SJCRH30 (cell line): ENCODE data around the gene MEIS1. TPM values are rescaled to one million over a fixed set of nuclear protein-coding genes. Genes with fewer than 3 reads are reported as not detected.

Experiments used
- DNase-seq, 2 experiments: peaks; one replicate each; pipeline ENCODE4 v3.0.0-alpha.2; 2015 to 2020
- H3K27ac ChIP-seq: fragments of 250-450 bp; sonication (Bioruptor Pico); 2 replicates; pipeline ENCODE4 v1.5.1; 2020; ENCODE audit warnings: mild to moderate bottlenecking, moderate library complexity
- H3K27me3 ChIP-seq: fragments of 250-450 bp; sonication (Bioruptor Pico); 2 replicates; pipeline ENCODE4 v1.5.1; 2020; ENCODE audit warnings: mild to moderate bottlenecking, moderate library complexity
- H3K36me3 ChIP-seq: fragments of 250-450 bp; sonication (Bioruptor Pico); 2 replicates; pipeline ENCODE4 v1.5.1; 2020; ENCODE audit warnings: mild to moderate bottlenecking, moderate library complexity
- H3K4me1 ChIP-seq: fragments of 250-450 bp; sonication (Bioruptor Pico); 2 replicates; pipeline ENCODE4 v1.5.1; 2020; ENCODE audit warnings: mild to moderate bottlenecking, moderate library complexity
- H3K4me3 ChIP-seq: fragments of 250-450 bp; sonication (Bioruptor Pico); 2 replicates; pipeline ENCODE4 v1.5.1; 2020; ENCODE audit warnings: mild to moderate bottlenecking, moderate library complexity
- H3K9me3 ChIP-seq: fragments of 250-450 bp; sonication (Bioruptor Pico); replicated peaks from 2 replicates; pipeline ENCODE4 v1.5.1; 2020; ENCODE audit warnings: mild to moderate bottlenecking, moderate library complexity
- total RNA-seq: library from RNA; depleted of rRNA; stranded (reverse); fragments of >200 nt; shearing (Covaris generic); gene quantifications from 2 replicates; pipeline ENCODE4 v1.2.3, GENCODE V29; 2014

MEIS1 gene
- total RNA-seq, 1 experiment from 2014 or later, result 14.7 TPM

DNA sequence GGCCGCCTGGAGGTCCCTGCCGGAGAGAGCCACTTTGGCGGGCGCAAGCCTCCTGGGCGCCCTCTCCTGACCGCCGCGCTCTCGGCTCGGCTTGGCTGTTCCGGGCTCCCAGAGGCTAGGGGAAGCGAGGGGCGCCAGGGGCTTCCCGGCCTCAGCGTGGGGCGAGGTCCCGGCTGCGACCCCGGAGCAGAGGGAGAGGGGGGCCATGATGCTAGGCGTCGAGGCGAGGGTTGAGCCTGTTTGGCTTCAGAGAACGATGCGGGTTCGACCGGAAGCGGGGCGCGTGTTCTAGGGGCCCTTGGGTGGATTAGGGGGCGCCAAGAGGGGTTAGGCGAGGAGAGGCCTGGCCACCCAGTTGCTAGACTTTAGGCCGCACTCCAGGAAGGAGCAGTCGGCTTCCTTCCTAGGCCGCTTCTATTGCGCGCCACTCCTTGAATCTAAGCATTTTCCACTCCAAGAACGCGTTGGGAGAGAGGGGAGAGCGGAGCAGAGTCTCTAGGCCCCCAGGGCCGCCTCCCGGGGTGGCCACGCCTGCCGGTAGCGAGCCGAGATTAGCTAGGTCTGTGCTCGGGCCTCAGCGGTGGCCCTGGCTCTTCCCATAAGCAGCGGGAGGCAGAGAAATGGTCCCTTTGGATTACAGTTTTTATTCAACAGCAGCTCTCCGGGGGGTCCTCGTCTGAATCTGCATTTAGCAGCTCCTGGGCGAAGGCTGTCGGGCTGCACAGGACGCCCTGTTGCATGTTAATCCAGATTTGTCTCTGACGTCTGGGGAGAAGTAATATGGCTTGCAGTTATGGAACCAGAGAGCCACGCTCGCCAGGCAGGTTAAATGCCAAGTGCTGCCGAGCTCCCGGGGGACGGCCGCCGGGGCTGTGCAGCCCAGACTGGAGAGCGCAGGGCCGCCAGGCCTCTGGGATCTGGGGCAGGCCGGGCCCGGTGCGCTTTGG is 11.3 kb downstream of the MEIS1 start:
- Histone ChIP-seq H3K36me3 (peaks cover 4% of the 10 kb centered on the region), H3K9me3 (no peaks in the 10 kb centered on the region), H3K27me3 (0 out of 2 replicates have a peak, but pooled peaks cover 4% of the 10 kb centered on the region), H3K4me3 (no peak overlapping the region), H3K4me1 (no peaks in the 10 kb centered on the region), H3K27ac (no peak overlapping the region)
- DNase-seq, result no peak

DNA sequence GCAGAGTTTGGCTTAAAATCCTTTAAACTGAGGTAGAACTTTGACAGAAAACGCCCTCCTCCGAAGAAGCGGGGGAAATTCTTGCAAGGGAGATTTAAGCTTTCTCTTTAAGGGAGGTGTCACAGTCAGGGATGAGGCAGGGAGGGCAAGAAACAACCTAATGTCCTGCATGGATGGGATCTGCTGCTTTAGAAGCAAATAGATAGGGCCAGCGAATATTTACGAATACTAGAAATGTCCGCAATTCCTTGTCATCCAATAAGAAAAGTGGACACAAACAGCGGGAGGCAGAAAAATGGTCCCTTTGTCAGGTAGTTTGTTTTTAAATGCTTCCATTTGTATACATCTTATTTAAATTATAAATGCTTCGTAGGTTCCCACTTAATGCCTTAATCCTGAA is 12.0 kb downstream of the MEIS1 start:
- H3K27ac ChIP-seq, result no peak overlapping the region
- H3K4me3 ChIP-seq, result no peak overlapping the region
- H3K36me3 ChIP-seq, result peaks cover 4% of the 10 kb centered on the region
- H3K9me3 ChIP-seq, result no peaks in the 10 kb centered on the region
- no peak for DNase-seq
- H3K27me3 ChIP-seq, result 0 out of 2 replicates have a peak, but pooled peaks cover 4% of the 10 kb centered on the region
- H3K4me1 ChIP-seq, result no peaks in the 10 kb centered on the region

GRCh38 chr2:66447677-66448076 is 12.8 kb downstream of the MEIS1 start:
- Histone ChIP-seq H3K4me3 (no peak overlapping the region), H3K27me3 (0 out of 2 replicates have a peak, but pooled peaks cover 4% of the 10 kb centered on the region), H3K9me3 (no peaks in the 10 kb centered on the region), H3K36me3 (peaks cover 4% of the 10 kb centered on the region), H3K27ac (no peak overlapping the region), H3K4me1 (no peaks in the 10 kb centered on the region)
- no peak for DNase-seq

DNA sequence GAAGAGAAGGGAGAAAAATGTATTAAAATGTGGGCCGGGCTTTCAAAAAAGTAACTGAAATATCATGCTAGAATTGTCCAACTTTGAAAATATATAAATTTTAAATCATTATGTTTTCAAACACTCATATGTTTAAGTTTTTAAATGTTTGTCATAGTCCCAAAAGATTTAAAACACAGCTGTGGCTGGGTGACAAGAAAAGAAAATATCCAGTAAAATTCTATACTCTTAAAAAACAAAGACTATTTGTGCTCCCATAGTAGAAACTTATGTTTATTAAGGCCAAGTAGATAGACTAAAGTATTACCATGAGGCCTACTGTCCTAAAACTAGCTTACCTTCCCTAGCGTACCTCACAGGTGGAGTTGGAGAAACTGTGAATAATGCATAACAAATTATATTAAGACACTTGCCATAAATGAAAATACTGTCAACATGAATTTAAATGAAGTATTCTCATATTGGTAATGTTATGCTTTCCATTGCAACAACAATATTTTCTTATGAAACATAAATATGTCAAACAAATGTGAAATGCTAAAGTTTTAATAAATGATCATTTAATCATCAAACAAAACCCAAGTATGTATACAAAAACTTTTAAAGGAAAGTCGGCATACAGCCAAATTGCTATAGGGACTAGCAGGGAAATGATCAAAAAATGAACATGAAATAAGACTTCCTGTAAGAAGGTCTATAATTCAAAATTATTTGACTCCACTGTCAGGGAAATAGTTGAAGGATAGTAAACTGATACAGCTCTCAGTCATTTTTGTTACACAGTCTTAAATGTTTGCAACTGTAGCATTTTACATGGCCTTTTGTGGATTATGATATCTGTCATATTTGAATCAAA is 13.4 kb downstream of the MEIS1 start:
- no peaks in the 10 kb centered on the region for H3K4me1 ChIP-seq
- peaks cover 4% of the 10 kb centered on the region for H3K36me3 ChIP-seq
- DNase-seq, result no peak
- H3K4me3 ChIP-seq, result no peak overlapping the region
- 0 out of 2 replicates have a peak, but pooled peaks cover 4% of the 10 kb centered on the region for H3K27me3 ChIP-seq
- H3K9me3 ChIP-seq, result no peaks in the 10 kb centered on the region
- no peak overlapping the region for H3K27ac ChIP-seq

DNA sequence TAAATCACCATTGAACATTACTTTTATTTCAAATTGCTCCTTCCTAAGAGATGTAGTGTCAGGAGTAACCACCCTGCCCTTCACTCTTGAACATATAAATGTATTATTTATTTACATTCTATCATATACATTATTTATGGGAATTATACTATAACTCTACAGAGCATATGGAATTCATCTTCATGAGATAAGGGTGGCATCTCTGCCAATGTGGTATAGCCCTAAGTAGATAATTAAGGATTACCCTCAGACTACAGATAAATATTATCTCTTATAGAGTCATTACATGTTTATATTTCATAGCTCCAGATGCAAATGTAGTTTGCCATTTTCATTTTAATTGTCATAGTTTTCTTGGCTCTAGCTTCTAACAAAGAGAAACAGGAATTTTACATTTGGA is 17.3 kb downstream of the MEIS1 start:
- Histone ChIP-seq H3K27ac (no peak overlapping the region), H3K4me3 (no peak overlapping the region), H3K27me3 (0 out of 2 replicates have a peak, but pooled peaks cover 4% of the 10 kb centered on the region), H3K9me3 (no peaks in the 10 kb centered on the region), H3K4me1 (no peaks in the 10 kb centered on the region), H3K36me3 (peaks cover 4% of the 10 kb centered on the region; the same call in 1 of the 2 replicates)
- no peak for DNase-seq

DNA sequence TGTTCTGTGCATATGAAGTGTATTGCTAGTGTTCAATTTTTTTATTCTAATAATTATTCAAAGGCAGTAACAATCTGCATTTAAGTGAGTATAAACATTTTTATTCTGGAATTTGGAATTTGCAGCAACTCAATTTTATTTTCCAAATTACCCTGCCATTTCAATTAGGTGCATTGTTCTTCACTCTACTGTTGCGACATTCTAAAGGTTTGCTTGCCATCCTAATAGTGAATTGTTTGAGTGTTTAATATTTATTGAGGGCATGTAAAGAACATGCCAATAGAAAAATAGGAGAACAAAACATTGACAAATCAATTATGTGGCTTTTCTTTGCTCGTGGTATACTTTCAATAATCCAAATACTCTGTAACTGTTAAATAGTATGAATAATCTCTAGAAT is 18.0 kb downstream of the MEIS1 start:
- no peak overlapping the region for H3K27ac ChIP-seq
- no peak for DNase-seq
- H3K4me3 ChIP-seq, result no peak overlapping the region
- H3K9me3 ChIP-seq, result no peaks in the 10 kb centered on the region
- H3K27me3 ChIP-seq, result 0 out of 2 replicates have a peak, but pooled peaks cover 4% of the 10 kb centered on the region
- H3K36me3 ChIP-seq, result peaks cover 4% of the 10 kb centered on the region; the same call in 1 of the 2 replicates
- no peaks in the 10 kb centered on the region for H3K4me1 ChIP-seq

DNA sequence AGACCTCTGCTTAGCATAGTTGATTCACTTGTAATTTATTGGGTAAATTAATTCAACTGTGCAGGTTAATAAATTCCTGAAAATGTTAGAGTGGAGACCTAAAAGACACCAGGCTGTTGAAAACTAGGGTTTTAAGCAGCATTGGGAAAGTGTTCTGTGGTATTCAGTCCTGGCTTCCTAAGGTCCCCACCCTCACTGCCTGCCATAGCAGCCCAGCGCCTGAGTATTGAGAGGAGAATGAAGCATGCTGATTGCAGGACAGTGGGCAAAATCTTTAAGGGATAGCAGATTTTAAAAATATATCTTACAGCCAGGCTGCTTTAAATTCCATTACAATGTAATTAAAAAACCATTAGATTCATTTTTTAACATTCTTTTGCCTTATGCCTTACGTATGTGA is 20.6 kb downstream of the MEIS1 start:
- Histone ChIP-seq H3K36me3 (peaks cover 4% of the 10 kb centered on the region; the same call in 1 of the 2 replicates), H3K27ac (no peak overlapping the region), H3K27me3 (0 out of 2 replicates have a peak, but pooled peaks cover 4% of the 10 kb centered on the region), H3K9me3 (no peaks in the 10 kb centered on the region), H3K4me3 (no peak overlapping the region), H3K4me1 (no peaks in the 10 kb centered on the region)
- DNase-seq, result no peak

DNA sequence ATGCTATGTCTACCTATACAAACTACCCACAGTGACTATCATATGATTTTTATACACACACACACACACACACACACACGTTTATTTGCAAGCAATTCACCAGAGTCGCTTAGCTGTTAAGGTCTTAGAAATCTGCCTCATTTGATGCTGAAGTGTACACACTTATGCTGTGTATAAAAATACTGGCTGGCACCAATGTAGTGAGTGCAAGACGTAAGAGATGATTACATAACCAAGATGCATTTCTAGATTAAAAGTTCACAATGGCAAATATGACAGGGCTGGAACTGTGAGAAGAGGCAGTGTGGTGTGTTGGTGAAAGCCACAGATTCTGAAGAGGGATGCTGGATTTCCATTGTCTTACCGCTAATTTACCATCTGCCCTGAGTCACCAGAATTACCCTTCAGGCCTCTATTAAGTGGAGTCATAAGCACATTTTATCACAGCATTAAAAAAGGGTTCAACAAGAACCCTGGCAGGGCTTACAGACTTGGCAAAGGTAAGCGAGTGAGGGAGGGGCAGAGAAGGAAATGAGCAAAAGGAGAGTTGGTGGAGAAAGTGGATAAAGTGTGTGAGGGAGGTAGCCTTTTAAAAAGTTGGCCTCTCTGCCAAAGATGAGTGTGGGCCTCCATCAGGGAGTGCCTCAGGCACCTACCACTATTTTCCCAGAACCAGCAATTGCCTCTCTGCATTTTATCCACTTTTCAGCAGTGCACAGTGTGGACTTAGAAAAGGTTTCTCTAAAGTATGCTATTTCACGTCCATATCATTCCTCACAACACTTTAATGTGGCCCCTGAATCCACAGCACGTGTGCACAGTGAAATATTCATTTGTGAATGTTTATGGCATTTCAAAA is 21.5 kb downstream of the MEIS1 start:
- no peaks in the 10 kb centered on the region for H3K4me1 ChIP-seq
- H3K36me3 ChIP-seq, result peaks cover 4% of the 10 kb centered on the region; the same call in 1 of the 2 replicates
- no peak overlapping the region for H3K27ac ChIP-seq
- H3K4me3 ChIP-seq, result no peak overlapping the region
- no peak for DNase-seq
- no peaks in the 10 kb centered on the region for H3K9me3 ChIP-seq
- no peaks in the 10 kb centered on the region for H3K27me3 ChIP-seq

- no peaks in the 10 kb centered on the region for H3K9me3 ChIP-seq
- no peak for DNase-seq
- no peaks in the 10 kb centered on the region for H3K27me3 ChIP-seq
- no peaks in the 10 kb centered on the region for H3K4me1 ChIP-seq
- no peak overlapping the region for H3K27ac ChIP-seq
- H3K4me3 ChIP-seq, result no peak overlapping the region
- H3K36me3 ChIP-seq, result peaks cover 4% of the 10 kb centered on the region; the same call in 1 of the 2 replicates
These were observed 22.6 kb downstream of the MEIS1 start for GRCh38 chr2:66457545-66457944.

DNA sequence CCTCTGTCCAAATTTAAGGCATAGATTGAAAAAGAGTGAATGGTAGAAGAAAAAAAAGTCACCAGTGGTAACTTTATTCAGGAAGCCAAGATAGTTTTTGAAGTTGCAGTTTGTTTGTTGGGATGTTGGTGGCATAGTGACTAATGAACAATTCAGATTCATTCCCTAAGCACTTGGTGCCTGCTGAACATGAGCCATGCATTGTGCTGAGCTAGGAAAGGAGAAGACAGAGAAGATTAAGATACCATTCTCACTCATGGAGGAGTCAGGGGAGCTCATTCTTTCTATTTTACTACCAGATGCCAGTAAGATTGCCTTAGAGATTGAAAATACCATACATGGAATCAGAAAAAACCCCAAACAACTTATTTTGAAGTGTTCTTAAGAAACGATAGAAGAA is 25.1 kb downstream of the MEIS1 start:
- peaks cover 3% of the 10 kb centered on the region; the same call in 1 of the 2 replicates for H3K36me3 ChIP-seq
- no peaks in the 10 kb centered on the region for H3K4me1 ChIP-seq
- no peak overlapping the region for H3K27ac ChIP-seq
- no peaks in the 10 kb centered on the region for H3K27me3 ChIP-seq
- no peak overlapping the region for H3K4me3 ChIP-seq
- DNase-seq, result no peak
- H3K9me3 ChIP-seq, result no peaks in the 10 kb centered on the region

DNA sequence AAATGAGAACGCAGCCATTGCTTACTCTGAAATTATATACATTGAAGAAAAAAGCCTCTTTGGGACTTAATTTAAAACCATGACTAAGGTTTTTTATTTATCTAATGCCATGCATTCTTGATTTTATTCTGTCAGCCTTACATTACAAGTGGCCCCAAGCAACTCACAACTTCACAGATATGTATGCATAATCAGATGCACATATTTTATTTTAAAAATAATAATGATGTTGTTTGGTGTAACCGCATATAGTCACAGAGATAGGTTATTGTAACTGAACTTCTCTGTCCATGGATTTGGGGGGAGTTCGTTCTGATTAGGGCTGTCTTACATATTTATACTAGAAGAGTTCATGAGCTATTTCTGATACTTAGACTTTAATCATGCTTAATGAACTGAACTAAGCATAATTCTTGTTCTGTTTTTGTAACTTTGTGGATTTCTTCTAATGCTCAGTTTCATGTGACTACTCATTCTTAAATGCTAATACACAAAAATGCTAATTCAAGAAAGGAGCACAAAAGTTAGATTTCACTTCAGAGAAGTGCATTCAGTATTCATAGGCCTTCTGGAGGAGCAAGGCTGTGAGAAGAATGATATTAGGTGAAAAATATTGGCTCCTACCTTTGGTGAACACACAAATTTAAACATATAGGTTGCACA is 26.2 kb downstream of the MEIS1 start:
- H3K4me1 ChIP-seq, result no peaks in the 10 kb centered on the region
- no peak overlapping the region for H3K27ac ChIP-seq
- H3K9me3 ChIP-seq, result no peaks in the 10 kb centered on the region
- H3K4me3 ChIP-seq, result no peak overlapping the region
- no peak for DNase-seq
- no peaks in the 10 kb centered on the region for H3K36me3 ChIP-seq
- H3K27me3 ChIP-seq, result no peaks in the 10 kb centered on the region

DNA sequence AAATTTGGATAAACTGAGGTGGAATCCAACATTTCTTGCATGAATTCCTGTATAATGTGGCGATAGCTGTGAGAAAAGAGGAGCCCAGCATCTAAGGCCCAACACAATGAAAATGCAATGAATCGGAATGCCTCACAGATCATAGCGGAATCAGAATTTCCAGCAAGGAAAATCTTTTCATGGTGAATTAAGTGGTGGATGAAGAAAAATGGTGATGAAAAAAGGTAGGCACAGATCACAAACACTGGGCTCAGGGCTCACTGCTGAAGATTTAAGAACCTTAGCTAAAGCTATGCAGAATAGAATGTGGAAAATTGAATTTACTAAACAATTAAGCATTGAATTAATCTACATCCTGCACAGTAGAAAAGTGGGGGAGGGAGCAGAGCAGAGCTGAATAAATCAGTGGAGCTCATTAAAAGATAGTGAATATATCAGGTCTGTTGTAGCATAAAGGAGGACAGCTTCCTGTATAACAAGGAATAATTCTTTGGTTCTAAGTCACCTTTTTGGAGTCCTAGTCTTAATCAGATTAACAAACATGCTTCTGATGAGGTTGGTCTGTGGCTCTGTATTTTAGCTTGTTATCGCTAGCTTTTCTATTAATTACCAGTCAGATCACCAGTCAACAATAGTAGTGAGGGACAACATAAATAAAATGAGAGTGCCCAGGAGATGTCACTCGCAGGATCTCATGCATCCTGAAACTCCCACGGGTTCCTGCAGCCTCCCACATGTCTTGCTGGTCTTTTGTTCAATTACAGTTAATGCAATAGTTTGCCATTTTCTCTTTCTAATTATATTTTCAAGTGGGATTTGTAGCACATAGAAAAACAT is 27.0 kb downstream of the MEIS1 start:
- Histone ChIP-seq H3K4me3 (no peak overlapping the region), H3K36me3 (no peaks in the 10 kb centered on the region), H3K4me1 (no peaks in the 10 kb centered on the region), H3K27ac (no peak overlapping the region), H3K27me3 (no peaks in the 10 kb centered on the region), H3K9me3 (no peaks in the 10 kb centered on the region)
- no peak for DNase-seq

DNA sequence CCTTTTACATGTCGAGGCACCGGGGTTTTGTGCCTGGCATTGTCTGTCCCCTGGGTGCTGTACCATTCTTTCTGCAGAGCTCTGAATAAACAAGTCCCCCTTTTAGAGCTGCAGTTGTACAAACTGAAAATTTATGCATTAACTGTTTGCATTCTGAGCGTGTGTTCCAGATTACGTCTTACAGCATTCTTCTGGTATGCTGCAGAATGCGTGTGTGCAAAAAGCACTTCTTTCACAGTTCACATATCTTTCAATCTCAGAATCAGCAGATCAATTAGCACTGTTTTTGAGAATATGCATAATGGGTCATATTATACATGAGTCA is 27.5 kb downstream of the MEIS1 start:
- Histone ChIP-seq H3K36me3 (no peaks in the 10 kb centered on the region), H3K4me1 (no peaks in the 10 kb centered on the region), H3K27ac (no peak overlapping the region)

More for the DNA sequence above, 27.5 kb downstream of the MEIS1 start:
- Histone ChIP-seq H3K27me3 (no peaks in the 10 kb centered on the region), H3K9me3 (no peaks in the 10 kb centered on the region), H3K4me3 (no peak overlapping the region)
- no peak for DNase-seq
